Prostate gland (tissue), 2 donors: ENCODE data around the gene L3MBTL4. TPM values are rescaled to one million over a fixed set of nuclear protein-coding genes. Genes with fewer than 3 reads are reported as not detected.

Experiments
- DNase-seq: peaks from one replicate; pipeline ENCODE4 v3.0.0-alpha.2; 2019; ENCODE audit warnings: low spot score
- H3K27ac ChIP-seq, 2 donors: fragments of 200-600 bp; sonication (generic); 2 replicates each; pipeline ENCODE4 v1.5.1; 2017 to 2019
- H3K27me3 ChIP-seq: fragments of 200-600 bp; sonication (generic); replicated peaks from 2 replicates; pipeline ENCODE4 v1.5.1; 2019; ENCODE audit not compliant: insufficient read depth
- H3K36me3 ChIP-seq, 2 donors: fragments of 200-600 bp; sonication (generic); 1 replicate in 1 of 2; 2 replicates in 1 of 2; pipeline versions ENCODE4 v1.5.1 to v1.8.1; 2017 to 2019
- H3K4me1 ChIP-seq: fragments of 200-600 bp; sonication (generic); replicated peaks from 2 replicates; pipeline ENCODE4 v1.5.1; 2019
- H3K4me3 ChIP-seq, 2 donors: fragments of 200-600 bp; sonication (generic); 2 replicates each; pipeline ENCODE4 v1.5.1; 2017 to 2019
- H3K9me3 ChIP-seq: fragments of 200-600 bp; sonication (generic); 2 replicates; pipeline ENCODE4 v1.5.1; 2017
- POLR2A ChIP-seq: fragments of 450-650 bp; IDR thresholded peaks from one replicate; pipeline ENCODE4 v1.6.1; 2016; ENCODE audit warnings: antibody characterized with exemption, mild to moderate bottlenecking
- POLR2AphosphoS5 ChIP-seq: sonication (generic); formaldehyde crosslinking; IDR thresholded peaks from one replicate; pipeline ENCODE4 v1.6.1; 2017; ENCODE audit warnings: antibody characterized with exemption
- WGBS: methylation state at CpG from one replicate; pipeline ENCODE4 v1.1.5; 2018; 5-methylcytosine and 5-hydroxymethylcytosine counted together
- intact Hi-C: fragments of 100-400 bp; cut with DNase I; formaldehyde crosslinking; loops from one replicate; pipeline ENCODE4 v1.14.2; 2022
- total RNA-seq, 2 donors: library from RNA; depleted of rRNA; stranded (reverse); fragments of >200 nt; gene quantifications; one replicate each; pipeline ENCODE4 v1.1.0, GENCODE V29; 2016
- TF ChIP-seq, protein P1 (sequence below), 4 experiments: fragments of 200-600 bp in 2 of 4; fragments of 450-650 bp in 2 of 4; sonication (generic) in 2 of 4; IDR thresholded peaks; 1 replicate in 3 of 4; 2 replicates in 1 of 4; pipeline ENCODE4 v1.5.1; 2016 to 2019; ENCODE audit warnings: antibody characterized with exemption in 4 of 4, mild to moderate bottlenecking in 2 of 4, moderate library complexity in 2 of 4

The L3MBTL4 gene
- total RNA-seq, 2 donors from 2014 or later = 3.5 to 20.5 TPM

DNA sequence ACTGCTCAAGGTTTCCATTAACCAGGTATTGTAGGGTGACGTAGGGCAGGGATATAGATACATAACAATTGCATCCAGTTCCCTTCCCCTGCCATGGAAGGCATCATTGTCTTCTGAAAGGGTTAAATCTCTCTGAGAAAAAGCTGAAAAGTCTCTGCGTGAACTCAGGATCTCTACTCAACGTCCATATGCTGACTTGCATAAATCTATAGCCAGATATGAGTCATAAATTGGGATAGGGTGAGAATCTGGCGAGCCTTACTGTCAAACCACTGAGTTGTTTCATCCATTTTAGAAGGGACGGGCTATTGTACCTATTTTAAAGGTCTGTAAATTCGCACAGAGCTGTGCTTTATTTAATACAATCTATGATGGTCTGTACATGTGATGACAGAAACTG, 258.3 kb downstream of the L3MBTL4 start:
- TF ChIP-seq POLR2AphosphoS5 (no peak), POLR2A (no peak)
- TF ChIP-seq, protein P1, sequence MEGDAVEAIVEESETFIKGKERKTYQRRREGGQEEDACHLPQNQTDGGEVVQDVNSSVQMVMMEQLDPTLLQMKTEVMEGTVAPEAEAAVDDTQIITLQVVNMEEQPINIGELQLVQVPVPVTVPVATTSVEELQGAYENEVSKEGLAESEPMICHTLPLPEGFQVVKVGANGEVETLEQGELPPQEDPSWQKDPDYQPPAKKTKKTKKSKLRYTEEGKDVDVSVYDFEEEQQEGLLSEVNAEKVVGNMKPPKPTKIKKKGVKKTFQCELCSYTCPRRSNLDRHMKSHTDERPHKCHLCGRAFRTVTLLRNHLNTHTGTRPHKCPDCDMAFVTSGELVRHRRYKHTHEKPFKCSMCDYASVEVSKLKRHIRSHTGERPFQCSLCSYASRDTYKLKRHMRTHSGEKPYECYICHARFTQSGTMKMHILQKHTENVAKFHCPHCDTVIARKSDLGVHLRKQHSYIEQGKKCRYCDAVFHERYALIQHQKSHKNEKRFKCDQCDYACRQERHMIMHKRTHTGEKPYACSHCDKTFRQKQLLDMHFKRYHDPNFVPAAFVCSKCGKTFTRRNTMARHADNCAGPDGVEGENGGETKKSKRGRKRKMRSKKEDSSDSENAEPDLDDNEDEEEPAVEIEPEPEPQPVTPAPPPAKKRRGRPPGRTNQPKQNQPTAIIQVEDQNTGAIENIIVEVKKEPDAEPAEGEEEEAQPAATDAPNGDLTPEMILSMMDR (IDR thresholded peaks at IDR 0.05) = no peak
- no peak for DNase-seq
- Histone ChIP-seq H3K27me3 (no peaks in the 10 kb centered on the region), H3K27ac (no peak overlapping the region), H3K4me1 (no peaks in the 10 kb centered on the region), H3K36me3 (no peaks in the 10 kb centered on the region), H3K4me3 (no peak overlapping the region), H3K9me3 (no peaks in the 10 kb centered on the region)
- 79% methylated on average over 6 of the region's 6 CpGs for WGBS
- intact Hi-C loops = no loop called here

DNA sequence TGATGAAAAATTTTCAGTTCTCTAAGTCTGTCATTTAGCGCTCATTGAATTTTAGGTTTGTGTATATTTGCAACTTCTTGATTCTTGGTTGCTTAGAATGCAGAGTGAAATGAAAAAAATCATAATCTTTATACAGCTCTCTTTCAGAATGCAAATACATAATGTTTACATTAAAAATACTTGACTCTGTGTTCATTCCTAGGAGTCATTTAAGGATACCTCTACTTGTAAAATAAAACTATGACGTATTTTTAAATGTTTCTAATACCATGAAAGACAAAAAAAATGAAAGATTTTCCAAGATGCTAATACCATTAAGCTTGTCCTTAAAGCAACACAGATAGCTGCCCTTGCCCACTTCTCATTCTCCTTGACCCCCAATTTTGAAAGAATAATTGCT, 259.0 kb downstream of the L3MBTL4 start:
- no peak for DNase-seq
- intact Hi-C loops = no loop called here
- 84% methylated on average over 2 of the region's 2 CpGs for WGBS
- no peak overlapping the region for H3K27ac ChIP-seq
- H3K4me1 ChIP-seq = no peaks in the 10 kb centered on the region
- no peak for TF ChIP-seq POLR2A
- TF ChIP-seq POLR2AphosphoS5 = no peak
- TF ChIP-seq, protein P1 (IDR thresholded peaks at IDR 0.05) = no peak
- H3K27me3 ChIP-seq = no peaks in the 10 kb centered on the region
- no peak overlapping the region for H3K4me3 ChIP-seq
- H3K36me3 ChIP-seq = no peaks in the 10 kb centered on the region
- H3K9me3 ChIP-seq = no peaks in the 10 kb centered on the region

DNA sequence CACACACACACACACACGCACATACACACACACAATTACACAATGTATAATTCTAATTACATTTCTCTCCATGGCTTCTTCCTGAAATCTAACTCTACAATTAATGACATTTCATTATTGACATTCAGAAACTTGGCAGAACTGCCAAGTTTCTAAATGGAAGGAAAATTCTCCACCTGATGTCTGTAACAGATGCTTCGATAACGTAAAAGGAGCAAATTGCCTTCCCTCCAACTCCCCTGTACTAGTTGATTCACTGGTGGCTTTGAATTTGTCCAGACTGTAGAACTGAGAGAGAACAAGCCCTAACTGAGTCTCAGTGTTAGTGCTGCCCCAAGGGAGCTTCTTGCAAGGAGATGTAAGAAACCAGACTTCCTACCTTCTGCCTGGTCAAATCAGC, 264.3 kb downstream of the L3MBTL4 start:
- Histone ChIP-seq H3K27me3 (no peaks in the 10 kb centered on the region), H3K4me1 (no peaks in the 10 kb centered on the region), H3K27ac (no peak overlapping the region), H3K4me3 (no peak overlapping the region), H3K9me3 (no peaks in the 10 kb centered on the region), H3K36me3 (no peaks in the 10 kb centered on the region)
- WGBS = 57% methylated on average over 3 of the region's 3 CpGs
- no peak for DNase-seq
- TF ChIP-seq, protein P1 (IDR thresholded peaks at IDR 0.05) = no peak
- TF ChIP-seq POLR2A (no peak), POLR2AphosphoS5 (no peak)
- intact Hi-C loops = no loop called here

DNA sequence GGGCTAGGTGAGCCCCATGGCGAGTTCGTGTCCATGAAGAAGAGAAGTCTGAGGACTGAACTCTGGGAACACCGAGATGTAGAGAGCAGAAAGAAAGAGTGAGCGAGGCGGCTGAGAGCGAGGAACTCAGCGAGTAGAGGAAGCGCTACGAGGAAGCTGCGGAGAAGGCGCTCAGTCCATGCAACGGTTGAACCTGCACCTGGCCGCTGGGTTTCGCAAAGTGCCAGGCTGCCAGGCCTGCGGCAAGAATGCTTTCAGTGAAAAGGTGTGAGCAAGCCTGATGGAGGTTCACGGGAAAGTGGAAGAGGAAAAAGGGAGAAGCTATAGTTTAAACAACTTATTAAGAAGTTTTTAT, 268.4 kb downstream of the L3MBTL4 start:
- Histone ChIP-seq H3K27ac (no peak overlapping the region), H3K9me3 (no peaks in the 10 kb centered on the region), H3K27me3 (no peaks in the 10 kb centered on the region), H3K4me1 (no peaks in the 10 kb centered on the region), H3K4me3 (no peak overlapping the region), H3K36me3 (no peaks in the 10 kb centered on the region)
- intact Hi-C loops = no loop called here
- DNase-seq = no peak
- TF ChIP-seq, protein P1 (IDR thresholded peaks at IDR 0.05) = no peak
- TF ChIP-seq POLR2AphosphoS5 = no peak
- no peak for TF ChIP-seq POLR2A
- WGBS = 88% methylated on average over 16 of the region's 16 CpGs

DNA sequence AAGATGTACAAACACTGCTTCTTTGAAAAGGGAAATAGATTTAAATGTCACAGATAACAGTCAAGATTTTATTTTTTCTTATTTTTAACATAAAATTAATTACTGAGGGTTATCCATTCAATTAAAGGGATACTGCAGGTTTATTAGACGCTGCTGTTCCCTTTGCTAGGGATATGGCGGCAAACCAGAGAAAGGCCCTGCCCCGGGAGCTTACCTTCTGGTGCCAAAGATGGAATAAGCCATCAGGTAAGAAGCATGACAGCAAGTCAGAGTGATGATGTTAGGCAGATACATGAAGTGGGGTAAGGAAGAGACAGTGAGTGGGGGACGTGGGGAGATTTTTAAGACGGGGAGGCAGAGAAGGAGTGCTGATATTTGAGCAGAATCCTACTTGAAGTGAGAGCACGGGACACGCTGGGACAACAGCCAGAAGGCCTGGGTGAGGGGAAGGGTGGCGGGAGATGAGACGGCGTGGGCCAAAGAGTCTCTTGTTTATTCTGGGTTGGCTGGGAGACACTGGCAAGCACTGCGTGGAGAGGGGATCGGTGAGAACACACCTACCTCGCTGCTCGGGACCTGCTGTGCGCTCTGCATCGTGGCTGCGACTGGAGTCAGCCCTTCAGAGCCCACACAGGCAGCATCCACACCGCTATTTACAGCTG, 268.9 kb downstream of the L3MBTL4 start:
- TF ChIP-seq POLR2AphosphoS5 = no peak
- TF ChIP-seq, protein P1 (IDR thresholded peaks at IDR 0.05) = no peak
- TF ChIP-seq POLR2A = no peak
- H3K27ac ChIP-seq = no peak overlapping the region
- no peak for DNase-seq
- no peaks in the 10 kb centered on the region for H3K4me1 ChIP-seq
- H3K27me3 ChIP-seq = no peaks in the 10 kb centered on the region
- no peaks in the 10 kb centered on the region for H3K9me3 ChIP-seq
- no peaks in the 10 kb centered on the region for H3K36me3 ChIP-seq
- intact Hi-C loops = no loop called here
- H3K4me3 ChIP-seq = no peak overlapping the region
- 58% methylated on average over 18 of the region's 18 CpGs for WGBS
